Suprapubic skin (tissue), 4 donors: ENCODE measurements around the gene MARF1. TPM values are rescaled to one million over a fixed set of nuclear protein-coding genes. Genes with fewer than 3 reads are reported as not detected.
"Not testable (repeated sequence)": the region's sequence is repeated elsewhere in the genome, so short reads cannot be mapped to it uniquely, and the experiment has no call there.

Source experiments
- DNase-seq, 2 donors: peaks; one replicate each; pipeline ENCODE4 v3.0.0-alpha.2; 2019; ENCODE audit warnings: low spot score in 2 of 2
- H3K27ac ChIP-seq: fragments of 200-600 bp; sonication (generic); one replicate; pipeline ENCODE4 v1.5.1; 2019
- H3K27me3 ChIP-seq: fragments of 200-600 bp; sonication (generic); one replicate; pipeline ENCODE4 v1.5.1; 2019
- H3K36me3 ChIP-seq: fragments of 200-600 bp; sonication (generic); one replicate; pipeline ENCODE4 v1.5.1; 2019
- H3K4me1 ChIP-seq: fragments of 200-600 bp; sonication (generic); one replicate; pipeline ENCODE4 v1.5.1; 2019
- H3K4me3 ChIP-seq: fragments of 200-600 bp; sonication (generic); one replicate; pipeline ENCODE4 v1.5.1; 2019; ENCODE audit warnings: mild to moderate bottlenecking
- H3K9me3 ChIP-seq: fragments of 200-600 bp; sonication (generic); one replicate; pipeline ENCODE4 v1.5.1; 2019
- EP300 ChIP-seq: sonication (generic); formaldehyde crosslinking; IDR thresholded peaks from one replicate; pipeline ENCODE4 v1.6.1; 2017; ENCODE audit warnings: antibody characterized with exemption
- POLR2A ChIP-seq, 2 donors: fragments of 450-650 bp; IDR thresholded peaks; one replicate each; pipeline ENCODE4 v1.6.1; 2017; ENCODE audit warnings: antibody characterized with exemption in 2 of 2, mild to moderate bottlenecking in 2 of 2, moderate library complexity in 2 of 2
- POLR2AphosphoS5 ChIP-seq, 3 donors: sonication (generic); formaldehyde crosslinking; IDR thresholded peaks; one replicate each; pipeline ENCODE4 v1.6.1; 2017; ENCODE audit warnings: antibody characterized with exemption in 3 of 3
- WGBS: methylation state at CpG from one replicate; pipeline ENCODE4 v1.1.5; 2018; 5-methylcytosine and 5-hydroxymethylcytosine counted together
- total RNA-seq, 4 donors: library from RNA; depleted of rRNA; stranded (reverse); fragments of >200 nt; gene quantifications; one replicate each; pipeline ENCODE4 v1.1.0, GENCODE V29; 2016
- TF ChIP-seq, protein P1 (sequence below), 2 donors: fragments of 200-600 bp in 1 of 2; fragments of 450-650 bp in 1 of 2; sonication (generic) in 1 of 2; IDR thresholded peaks; one replicate each; pipeline ENCODE4 v1.5.1; 2016 to 2019; ENCODE audit warnings: antibody characterized with exemption in 2 of 2, mild to moderate bottlenecking in 1 of 2, moderate library complexity in 1 of 2

MARF1 gene, protein sequence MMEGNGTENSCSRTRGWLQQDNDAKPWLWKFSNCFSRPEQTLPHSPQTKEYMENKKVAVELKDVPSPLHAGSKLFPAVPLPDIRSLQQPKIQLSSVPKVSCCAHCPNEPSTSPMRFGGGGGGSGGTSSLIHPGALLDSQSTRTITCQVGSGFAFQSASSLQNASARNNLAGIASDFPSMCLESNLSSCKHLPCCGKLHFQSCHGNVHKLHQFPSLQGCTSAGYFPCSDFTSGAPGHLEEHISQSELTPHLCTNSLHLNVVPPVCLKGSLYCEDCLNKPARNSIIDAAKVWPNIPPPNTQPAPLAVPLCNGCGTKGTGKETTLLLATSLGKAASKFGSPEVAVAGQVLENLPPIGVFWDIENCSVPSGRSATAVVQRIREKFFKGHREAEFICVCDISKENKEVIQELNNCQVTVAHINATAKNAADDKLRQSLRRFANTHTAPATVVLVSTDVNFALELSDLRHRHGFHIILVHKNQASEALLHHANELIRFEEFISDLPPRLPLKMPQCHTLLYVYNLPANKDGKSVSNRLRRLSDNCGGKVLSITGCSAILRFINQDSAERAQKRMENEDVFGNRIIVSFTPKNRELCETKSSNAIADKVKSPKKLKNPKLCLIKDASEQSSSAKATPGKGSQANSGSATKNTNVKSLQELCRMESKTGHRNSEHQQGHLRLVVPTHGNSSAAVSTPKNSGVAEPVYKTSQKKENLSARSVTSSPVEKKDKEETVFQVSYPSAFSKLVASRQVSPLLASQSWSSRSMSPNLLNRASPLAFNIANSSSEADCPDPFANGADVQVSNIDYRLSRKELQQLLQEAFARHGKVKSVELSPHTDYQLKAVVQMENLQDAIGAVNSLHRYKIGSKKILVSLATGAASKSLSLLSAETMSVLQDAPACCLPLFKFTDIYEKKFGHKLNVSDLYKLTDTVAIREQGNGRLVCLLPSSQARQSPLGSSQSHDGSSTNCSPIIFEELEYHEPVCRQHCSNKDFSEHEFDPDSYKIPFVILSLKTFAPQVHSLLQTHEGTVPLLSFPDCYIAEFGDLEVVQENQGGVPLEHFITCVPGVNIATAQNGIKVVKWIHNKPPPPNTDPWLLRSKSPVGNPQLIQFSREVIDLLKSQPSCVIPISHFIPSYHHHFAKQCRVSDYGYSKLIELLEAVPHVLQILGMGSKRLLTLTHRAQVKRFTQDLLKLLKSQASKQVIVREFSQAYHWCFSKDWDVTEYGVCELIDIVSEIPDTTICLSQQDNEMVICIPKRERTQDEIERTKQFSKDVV (N-terminal part only)
- 100 to 1,000 TPM in 1 of 4 donors, 10 to 100 TPM in 3; 36.2 to 117 (median 44.2) TPM for total RNA-seq

DNA sequence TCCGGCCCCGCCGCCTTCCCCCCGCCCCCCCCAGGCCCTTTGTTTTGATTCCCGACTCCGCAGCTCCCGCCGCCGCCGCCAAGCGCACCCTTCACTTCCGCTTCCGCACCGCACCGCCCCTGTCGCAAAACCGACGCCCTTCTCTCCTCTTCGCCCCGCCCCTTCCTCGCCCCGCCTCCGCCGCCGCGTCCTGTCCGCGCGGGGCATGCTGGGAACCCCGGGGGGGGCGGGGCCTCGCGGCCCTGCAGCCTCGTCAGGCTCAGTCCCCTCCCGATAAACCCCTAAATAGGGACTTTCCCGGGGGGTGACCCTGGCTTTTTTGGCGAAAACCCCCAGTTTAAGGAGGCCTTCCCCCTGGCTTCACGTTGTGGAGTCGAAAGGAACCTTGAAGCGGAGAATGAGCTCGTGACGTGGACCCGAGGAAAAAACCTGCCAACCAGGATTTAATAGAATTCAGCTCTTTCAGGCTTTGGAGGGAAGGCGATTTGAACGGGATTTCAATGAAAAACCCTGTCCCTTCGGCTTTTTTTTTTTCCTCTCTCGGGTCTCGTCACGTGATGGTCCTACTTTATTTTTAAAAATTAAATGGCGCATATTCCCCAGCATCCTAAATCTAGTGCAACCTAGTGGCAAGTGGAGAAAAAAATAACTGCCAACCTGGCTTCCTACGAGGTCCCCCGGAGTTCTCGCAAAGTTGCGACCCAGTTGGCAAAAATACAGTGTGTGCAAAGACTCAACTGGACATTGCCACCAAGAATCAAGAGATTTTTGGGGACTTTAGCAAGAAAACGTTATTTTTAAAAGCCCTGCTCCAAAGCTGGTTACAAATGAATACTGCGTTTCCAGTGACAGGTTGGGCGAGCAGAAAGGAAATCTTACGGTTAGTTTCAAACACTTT is at the start of gene MARF1:
TSS of gene MARF1 (minus strand) at position 107 of the 898 bp plus-strand sequence. CDS start 3,921 bp downstream, outside the sequence.
- no peaks in the 10 kb centered on the region for H3K27me3 ChIP-seq
- peak within 1 kb of the TSS; percentile 97 for H3K4me3 ChIP-seq
- peak; percentile 93 to 98 for TF ChIP-seq POLR2A (IDR thresholded peaks at IDR 0.05)
- peak in 2 of 3 donors; percentile 86 for TF ChIP-seq POLR2AphosphoS5 (IDR thresholded peaks at IDR 0.05)
- TF ChIP-seq, protein P1, sequence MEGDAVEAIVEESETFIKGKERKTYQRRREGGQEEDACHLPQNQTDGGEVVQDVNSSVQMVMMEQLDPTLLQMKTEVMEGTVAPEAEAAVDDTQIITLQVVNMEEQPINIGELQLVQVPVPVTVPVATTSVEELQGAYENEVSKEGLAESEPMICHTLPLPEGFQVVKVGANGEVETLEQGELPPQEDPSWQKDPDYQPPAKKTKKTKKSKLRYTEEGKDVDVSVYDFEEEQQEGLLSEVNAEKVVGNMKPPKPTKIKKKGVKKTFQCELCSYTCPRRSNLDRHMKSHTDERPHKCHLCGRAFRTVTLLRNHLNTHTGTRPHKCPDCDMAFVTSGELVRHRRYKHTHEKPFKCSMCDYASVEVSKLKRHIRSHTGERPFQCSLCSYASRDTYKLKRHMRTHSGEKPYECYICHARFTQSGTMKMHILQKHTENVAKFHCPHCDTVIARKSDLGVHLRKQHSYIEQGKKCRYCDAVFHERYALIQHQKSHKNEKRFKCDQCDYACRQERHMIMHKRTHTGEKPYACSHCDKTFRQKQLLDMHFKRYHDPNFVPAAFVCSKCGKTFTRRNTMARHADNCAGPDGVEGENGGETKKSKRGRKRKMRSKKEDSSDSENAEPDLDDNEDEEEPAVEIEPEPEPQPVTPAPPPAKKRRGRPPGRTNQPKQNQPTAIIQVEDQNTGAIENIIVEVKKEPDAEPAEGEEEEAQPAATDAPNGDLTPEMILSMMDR (IDR thresholded peaks at IDR 0.05): peak; percentile 19 to 20
- TF ChIP-seq EP300: no peak
- peak within 1 kb of the TSS; percentile 99 for H3K27ac ChIP-seq
- peaks cover 19% of the 10 kb centered on the region for H3K36me3 ChIP-seq
- no peaks in the 10 kb centered on the region for H3K9me3 ChIP-seq
- peaks cover 41% of the 10 kb centered on the region for H3K4me1 ChIP-seq
- WGBS: under 1% methylated on average over 51 of the region's 58 CpGs
- peak; percentile 99 for DNase-seq

DNA sequence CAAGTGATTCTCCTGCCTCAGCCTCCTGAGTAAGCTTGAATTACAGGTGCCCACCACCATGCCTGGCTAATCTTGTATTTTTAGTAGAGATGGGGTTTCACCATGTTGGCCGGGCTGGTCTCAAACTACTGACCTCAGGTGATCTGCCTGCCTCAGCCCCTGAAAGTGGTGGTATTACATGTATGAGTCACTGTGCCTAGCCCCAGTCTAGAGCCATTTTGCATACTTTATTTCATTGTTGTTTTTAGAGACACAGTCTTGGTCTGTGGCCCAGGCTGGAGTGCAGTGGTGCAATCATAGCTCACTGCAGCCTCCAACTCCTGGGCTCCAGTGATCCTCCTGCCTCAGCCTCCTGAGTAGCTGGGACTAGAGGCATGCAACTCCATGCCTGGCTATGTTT is 49.6 kb upstream of the MARF1 start:
- H3K4me1 ChIP-seq, H3K4me3 ChIP-seq, H3K27me3 ChIP-seq, DNase-seq, H3K9me3 ChIP-seq, H3K27ac ChIP-seq: not testable (repeated sequence)
- WGBS: 100% methylated on average over 1 of the region's 1 CpG
- peaks cover 90% of the 10 kb centered on the region for H3K36me3 ChIP-seq

DNA sequence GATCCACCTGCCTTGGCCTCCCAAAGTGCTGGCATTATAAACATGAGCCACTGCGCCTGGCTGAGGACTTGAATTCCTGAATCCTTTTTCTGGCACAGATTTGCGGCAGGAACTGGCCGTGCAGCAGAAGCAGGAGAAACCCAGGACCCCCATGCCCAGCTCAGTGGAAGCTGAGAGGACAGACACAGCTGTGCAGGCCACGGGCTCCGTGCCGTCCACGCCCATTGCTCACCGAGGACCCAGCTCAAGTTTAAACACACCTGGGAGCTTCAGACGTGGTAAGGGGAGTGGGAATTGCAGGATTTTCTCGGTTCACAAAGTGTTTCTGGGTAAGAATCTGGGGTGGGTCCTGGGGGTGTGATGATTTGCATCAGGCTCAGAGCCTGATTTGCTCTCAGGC is 48.1 kb upstream of the MARF1 start:
- no peak overlapping the region for H3K27ac ChIP-seq
- no peak overlapping the region for H3K4me3 ChIP-seq
- 93% methylated on average over 8 of the region's 10 CpGs for WGBS
- no peak for DNase-seq
- peaks cover 87% of the 10 kb centered on the region for H3K36me3 ChIP-seq
- no peak for TF ChIP-seq POLR2AphosphoS5 (IDR thresholded peaks at IDR 0.05)
- no peaks in the 10 kb centered on the region for H3K27me3 ChIP-seq
- no peaks in the 10 kb centered on the region for H3K4me1 ChIP-seq
- no peaks in the 10 kb centered on the region for H3K9me3 ChIP-seq

DNA sequence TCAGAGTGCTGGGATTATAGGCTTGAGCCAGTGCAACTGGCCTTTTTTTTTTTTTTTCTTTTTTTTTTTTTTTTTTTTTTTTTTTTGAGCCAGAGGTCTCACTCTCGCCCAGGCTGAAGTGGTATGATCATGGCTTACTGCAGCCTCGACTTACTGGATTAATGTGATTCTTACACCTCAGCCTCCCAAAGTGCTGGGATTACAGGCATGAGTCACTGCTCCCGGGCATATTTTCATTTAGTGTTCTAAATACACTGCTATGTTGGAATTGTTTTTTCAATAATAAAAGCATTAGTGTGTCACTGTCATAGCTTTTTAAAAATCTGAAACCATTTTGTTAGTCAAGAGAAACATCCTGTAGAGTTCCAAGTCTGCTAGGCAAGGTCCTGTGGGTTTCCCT is 47.3 kb upstream of the MARF1 start:
- no peak overlapping the region for H3K4me3 ChIP-seq
- no peaks in the 10 kb centered on the region for H3K27me3 ChIP-seq
- no peaks in the 10 kb centered on the region for H3K9me3 ChIP-seq
- H3K4me1 ChIP-seq: no peaks in the 10 kb centered on the region
- no peak for DNase-seq
- H3K36me3 ChIP-seq: peaks cover 84% of the 10 kb centered on the region
- WGBS: 83% methylated on average over 3 of the region's 3 CpGs
- TF ChIP-seq, protein P1 (IDR thresholded peaks at IDR 0.05): no peak
- TF ChIP-seq EP300 (no peak), POLR2AphosphoS5 (IDR thresholded peaks at IDR 0.05) (no peak), POLR2A (IDR thresholded peaks at IDR 0.05) (no peak)
- no peak overlapping the region for H3K27ac ChIP-seq

DNA sequence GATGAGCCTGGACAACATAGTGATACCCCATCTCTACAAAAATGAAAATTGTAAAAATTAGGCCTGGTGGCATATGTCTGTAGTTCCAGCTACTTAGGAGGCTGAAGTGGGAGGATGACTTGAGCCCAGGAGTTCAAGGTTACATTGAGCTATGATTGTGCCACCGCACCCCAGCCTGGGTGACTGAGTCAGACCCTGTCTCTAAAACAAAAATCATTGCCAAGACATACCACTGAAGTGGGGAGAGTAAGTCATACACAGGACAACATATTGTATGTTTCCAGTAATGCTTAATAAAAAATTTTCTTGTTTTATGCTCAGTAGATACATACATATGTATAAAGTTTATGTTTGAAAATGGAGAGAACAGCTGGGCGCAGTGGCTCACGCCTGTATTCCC is 46.3 kb upstream of the MARF1 start:
- Histone ChIP-seq H3K4me1 (no peaks in the 10 kb centered on the region), H3K27ac (no peak overlapping the region), H3K9me3 (no peaks in the 10 kb centered on the region), H3K36me3 (peaks cover 78% of the 10 kb centered on the region), H3K4me3 (no peak overlapping the region), H3K27me3 (no peaks in the 10 kb centered on the region)
- WGBS: 95% methylated on average over 3 of the region's 3 CpGs
- no peak for TF ChIP-seq EP300
- TF ChIP-seq, protein P1 (IDR thresholded peaks at IDR 0.05): no peak
- TF ChIP-seq POLR2A (IDR thresholded peaks at IDR 0.05): no peak
- DNase-seq: no peak
